B cell (primary cell): ENCODE data around the gene LGALS4.

Experiments used
- EZH2 ChIP-seq: IDR thresholded peaks from 2 replicates; pipeline ENCODE4 v1.6.1; 2012; ENCODE audit warnings: borderline replicate concordance, low read depth, mild to moderate bottlenecking, moderate library complexity, low read length; ENCODE audit not compliant: insufficient read depth, poor library complexity, severe bottlenecking
- TF ChIP-seq, protein P1 (sequence below): fragments of 200-600 bp; IDR thresholded peaks from one replicate; pipeline ENCODE4 v1.8.0; 2022; ENCODE audit warnings: antibody characterized with exemption, mild to moderate bottlenecking

DNA sequence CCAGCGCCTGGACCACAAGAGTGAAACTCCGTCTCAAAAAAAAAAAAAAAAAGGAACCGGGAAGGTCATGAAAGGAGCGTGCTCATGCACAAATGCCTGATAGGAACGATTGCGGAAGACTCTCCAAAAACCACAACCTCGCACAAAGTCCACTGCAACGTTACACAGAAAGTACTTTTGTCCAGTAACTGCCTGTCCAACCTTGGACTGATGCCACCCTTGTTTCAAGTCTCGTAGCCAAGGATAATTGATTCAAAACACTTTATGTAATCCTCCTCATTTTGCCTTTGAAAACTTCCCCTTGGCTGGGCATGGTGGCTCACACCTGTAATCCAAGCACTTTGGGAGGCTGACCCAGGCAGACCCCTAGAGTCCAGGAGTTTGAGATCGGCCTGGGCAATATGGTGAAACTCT is 53.1 kb downstream of the LGALS4 start:
- TF ChIP-seq, protein P1, sequence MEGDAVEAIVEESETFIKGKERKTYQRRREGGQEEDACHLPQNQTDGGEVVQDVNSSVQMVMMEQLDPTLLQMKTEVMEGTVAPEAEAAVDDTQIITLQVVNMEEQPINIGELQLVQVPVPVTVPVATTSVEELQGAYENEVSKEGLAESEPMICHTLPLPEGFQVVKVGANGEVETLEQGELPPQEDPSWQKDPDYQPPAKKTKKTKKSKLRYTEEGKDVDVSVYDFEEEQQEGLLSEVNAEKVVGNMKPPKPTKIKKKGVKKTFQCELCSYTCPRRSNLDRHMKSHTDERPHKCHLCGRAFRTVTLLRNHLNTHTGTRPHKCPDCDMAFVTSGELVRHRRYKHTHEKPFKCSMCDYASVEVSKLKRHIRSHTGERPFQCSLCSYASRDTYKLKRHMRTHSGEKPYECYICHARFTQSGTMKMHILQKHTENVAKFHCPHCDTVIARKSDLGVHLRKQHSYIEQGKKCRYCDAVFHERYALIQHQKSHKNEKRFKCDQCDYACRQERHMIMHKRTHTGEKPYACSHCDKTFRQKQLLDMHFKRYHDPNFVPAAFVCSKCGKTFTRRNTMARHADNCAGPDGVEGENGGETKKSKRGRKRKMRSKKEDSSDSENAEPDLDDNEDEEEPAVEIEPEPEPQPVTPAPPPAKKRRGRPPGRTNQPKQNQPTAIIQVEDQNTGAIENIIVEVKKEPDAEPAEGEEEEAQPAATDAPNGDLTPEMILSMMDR, result no peak
- TF ChIP-seq EZH2, result no peak
